GM12864 (cell line): ENCODE results near the gene CNTNAP2.

Source experiments
- DNase-seq: peaks from one replicate; pipeline ENCODE4 v3.0.0-alpha.2; 2011; ENCODE audit warnings: low read depth
- H3K4me3 ChIP-seq: 2 replicates; pipeline ENCODE4 v1.5.1; 2011; ENCODE audit warnings: mild to moderate bottlenecking, low read depth, low read length, control low read depth
- TF ChIP-seq, protein P1 (sequence below): IDR thresholded peaks from 2 replicates; pipeline ENCODE4 v1.5.1; 2011; ENCODE audit warnings: low read depth, mild to moderate bottlenecking, moderate library complexity, low read length, control low read depth, inconsistent platforms; ENCODE audit errors: missing control alignments

Gene CNTNAP2

DNA sequence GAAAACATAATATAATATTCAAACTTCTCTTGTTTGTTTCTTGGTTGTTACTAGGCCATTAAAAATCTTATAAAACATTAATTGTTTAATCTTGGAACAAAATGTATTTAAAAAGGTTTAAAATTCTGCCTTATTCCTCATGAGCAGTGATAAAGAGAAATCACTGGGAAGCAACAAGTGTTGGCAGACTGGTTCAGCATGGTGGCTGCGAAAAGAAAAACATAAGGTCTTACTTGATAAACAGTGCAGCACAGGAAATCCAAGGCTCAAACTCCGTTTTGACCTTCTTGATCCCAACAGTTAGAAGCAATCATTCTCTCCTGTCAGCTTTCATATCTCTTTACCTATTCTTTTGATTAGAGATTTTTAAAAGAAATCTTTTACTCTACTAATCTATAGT lies 530.8 kb downstream of the CNTNAP2 start:
- TF ChIP-seq, protein P1, sequence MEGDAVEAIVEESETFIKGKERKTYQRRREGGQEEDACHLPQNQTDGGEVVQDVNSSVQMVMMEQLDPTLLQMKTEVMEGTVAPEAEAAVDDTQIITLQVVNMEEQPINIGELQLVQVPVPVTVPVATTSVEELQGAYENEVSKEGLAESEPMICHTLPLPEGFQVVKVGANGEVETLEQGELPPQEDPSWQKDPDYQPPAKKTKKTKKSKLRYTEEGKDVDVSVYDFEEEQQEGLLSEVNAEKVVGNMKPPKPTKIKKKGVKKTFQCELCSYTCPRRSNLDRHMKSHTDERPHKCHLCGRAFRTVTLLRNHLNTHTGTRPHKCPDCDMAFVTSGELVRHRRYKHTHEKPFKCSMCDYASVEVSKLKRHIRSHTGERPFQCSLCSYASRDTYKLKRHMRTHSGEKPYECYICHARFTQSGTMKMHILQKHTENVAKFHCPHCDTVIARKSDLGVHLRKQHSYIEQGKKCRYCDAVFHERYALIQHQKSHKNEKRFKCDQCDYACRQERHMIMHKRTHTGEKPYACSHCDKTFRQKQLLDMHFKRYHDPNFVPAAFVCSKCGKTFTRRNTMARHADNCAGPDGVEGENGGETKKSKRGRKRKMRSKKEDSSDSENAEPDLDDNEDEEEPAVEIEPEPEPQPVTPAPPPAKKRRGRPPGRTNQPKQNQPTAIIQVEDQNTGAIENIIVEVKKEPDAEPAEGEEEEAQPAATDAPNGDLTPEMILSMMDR: no peak
- no peak for DNase-seq
- no peak overlapping the region for H3K4me3 ChIP-seq

DNA sequence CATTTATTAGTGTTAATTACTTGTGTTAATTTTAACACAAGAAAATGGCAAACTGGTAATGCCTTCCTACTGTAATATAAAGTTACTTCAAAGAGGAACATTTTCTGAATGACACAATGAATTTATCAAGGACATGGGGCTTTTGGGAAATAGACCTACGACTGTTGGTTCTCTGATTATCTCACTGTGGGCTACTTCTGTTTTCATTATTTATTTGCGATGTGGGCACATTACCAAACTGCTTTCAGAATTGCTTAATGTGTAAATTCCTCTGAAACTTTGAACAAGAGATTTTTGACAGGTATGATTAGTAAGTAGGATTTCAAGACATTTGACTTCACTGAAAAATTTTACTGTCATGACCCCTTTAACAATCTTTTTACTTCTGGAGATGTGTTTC lies 535.6 kb downstream of the CNTNAP2 start:
- TF ChIP-seq, protein P1: no peak
- H3K4me3 ChIP-seq: no peak overlapping the region
- DNase-seq: no peak

DNA sequence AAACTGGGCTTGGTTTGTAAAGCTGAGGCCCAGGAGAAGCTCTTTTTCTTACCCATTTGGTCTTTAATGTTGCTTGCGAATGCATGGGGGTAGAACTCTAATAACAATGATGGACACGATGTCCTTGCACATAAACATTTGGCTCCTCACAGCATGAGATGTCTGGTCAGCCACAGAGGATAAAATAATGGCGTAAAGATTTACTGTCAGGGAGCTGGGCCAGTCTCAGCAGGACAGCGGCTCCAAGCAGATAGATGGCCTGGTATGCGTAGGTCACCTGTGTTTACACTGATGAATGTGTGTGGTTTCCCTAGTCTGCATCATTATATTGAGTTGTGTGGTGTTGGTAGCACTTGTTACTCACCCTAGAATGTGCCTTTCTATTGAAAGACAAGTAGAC lies 537.4 kb downstream of the CNTNAP2 start:
- DNase-seq: no peak
- TF ChIP-seq, protein P1: no peak
- no peak overlapping the region for H3K4me3 ChIP-seq

DNA sequence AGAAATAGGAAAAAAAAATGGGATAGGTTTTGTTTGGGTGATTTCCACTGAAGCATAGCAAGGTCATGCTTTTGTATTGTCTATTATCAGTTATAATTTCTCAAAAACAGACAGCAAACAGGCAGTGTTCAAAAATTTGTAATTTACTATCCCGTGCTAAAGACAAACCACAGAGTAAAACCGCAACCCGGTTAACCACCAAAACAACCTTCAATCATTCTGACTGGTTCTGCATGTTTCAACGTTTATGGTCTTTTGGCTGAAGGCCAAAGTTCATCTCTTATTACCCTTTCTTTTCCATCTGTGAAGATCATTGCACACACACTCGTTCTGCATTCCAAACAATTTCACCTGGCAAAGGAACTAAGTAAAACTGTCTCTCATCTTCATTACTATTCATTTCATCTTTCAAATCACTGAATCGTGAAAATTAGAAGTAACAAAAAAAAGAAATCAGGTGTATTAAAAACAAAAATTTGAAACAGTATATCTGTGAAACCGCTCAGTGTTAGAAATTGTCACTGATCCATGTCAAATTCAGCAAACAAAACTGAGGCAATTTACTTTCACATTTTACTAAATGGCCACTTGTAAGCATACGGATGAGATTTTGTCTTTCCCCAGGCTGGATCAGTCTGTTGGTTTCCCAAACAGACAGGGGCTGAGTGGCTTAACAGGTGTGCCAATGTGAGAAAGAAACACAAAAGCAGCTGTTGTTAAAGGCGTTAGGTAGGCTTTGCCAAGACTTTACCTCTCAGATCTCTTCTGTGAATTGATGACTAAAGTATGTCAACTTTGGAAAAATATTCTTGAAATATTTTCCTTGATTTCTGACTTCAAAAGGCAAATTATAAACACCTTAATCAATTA lies 539.6 kb downstream of the CNTNAP2 start:
- no peak for DNase-seq
- H3K4me3 ChIP-seq: no peak overlapping the region
- TF ChIP-seq, protein P1: no peak

DNA sequence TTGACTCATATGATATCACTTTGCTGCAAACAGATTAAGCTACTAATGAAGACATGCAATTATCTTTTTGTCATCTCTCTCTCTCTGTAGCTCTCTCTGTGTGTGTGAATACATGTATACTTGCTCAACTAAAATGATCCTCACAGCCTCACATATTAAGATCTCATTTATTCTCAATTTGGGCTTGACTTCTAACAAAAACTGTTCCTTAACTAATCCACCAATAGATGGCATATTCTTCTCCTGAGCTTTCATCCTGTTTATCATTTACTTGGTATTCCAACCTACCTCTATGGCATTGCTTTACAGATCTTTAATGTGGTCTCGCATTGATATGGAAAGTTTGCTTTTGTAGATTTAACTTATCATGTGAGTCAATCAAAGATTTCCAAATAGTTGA lies 540.4 kb downstream of the CNTNAP2 start:
- no peak overlapping the region for H3K4me3 ChIP-seq
- TF ChIP-seq, protein P1: no peak
- no peak for DNase-seq

DNA sequence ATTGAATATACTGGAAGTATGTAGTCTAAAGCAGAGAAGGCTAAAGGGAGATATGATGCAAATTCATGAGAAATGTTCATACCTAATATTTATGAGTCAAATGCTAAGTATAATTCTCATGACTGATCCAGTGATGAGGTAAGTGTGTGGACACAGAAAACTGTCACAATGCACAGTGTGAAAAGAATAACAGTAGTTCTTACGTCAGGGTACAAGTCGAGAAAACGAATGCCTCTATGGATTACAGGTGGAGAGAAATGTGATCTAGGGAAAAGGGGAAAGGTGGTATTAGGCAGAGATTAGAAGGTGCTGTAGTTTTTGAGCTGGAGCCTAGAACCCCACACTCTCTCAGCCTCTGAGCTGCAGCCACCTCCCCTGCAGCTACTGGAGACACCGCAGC lies 542.0 kb downstream of the CNTNAP2 start:
- no peak overlapping the region for H3K4me3 ChIP-seq
- TF ChIP-seq, protein P1: no peak
- no peak for DNase-seq

DNA sequence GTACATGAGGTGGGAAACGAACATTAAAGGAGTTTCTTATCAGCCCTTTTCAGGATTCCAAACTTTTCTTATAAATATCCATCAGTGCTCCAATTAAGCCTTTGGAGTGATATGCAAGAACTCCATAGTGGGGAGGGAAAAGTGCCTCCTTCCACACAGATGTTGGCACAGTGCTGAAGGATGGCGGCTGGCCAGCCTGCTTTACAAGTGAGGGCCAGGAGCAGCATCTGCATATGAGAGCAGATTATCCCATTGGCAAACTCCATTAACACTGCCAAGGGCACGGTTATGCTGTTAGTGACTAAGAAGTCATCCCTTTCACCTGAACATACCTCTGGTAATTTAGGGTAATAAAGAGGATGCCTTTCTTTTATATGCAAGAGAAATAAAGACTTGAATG lies 543.1 kb downstream of the CNTNAP2 start:
- TF ChIP-seq, protein P1: no peak
- DNase-seq: no peak
- H3K4me3 ChIP-seq: no peak overlapping the region
